MM.1S (cell line): ENCODE data around the gene CCNA2.

Experiments
- DNase-seq: peaks from one replicate; pipeline ENCODE4 v3.0.0-alpha.2; 2015
- H2AFZ ChIP-seq: fragments of 300-600 bp; sonication (generic); 2 replicates; pipeline ENCODE4 v1.6.0; 2016; ENCODE audit warnings: antibody characterized with exemption, low read length
- H3F3A ChIP-seq: fragments of 300-600 bp; sonication (generic); 2 replicates; pipeline ENCODE4 v1.6.1; 2016; ENCODE audit warnings: mild to moderate bottlenecking, antibody characterized with exemption, low read length, moderate library complexity, mixed read lengths; ENCODE audit not compliant: insufficient read depth
- H3K27ac ChIP-seq: fragments of 300-600 bp; sonication (generic); 2 replicates; pipeline ENCODE4 v1.5.1; 2016; ENCODE audit warnings: mild to moderate bottlenecking, low read length
- H3K27me3 ChIP-seq: fragments of 300-600 bp; sonication (generic); replicated peaks from 2 replicates; pipeline ENCODE4 v1.6.0; 2016; ENCODE audit warnings: low read length; ENCODE audit not compliant: insufficient read depth
- H3K36me3 ChIP-seq: fragments of 300-600 bp; sonication (generic); replicated peaks from 2 replicates; pipeline ENCODE4 v1.6.1; 2016; ENCODE audit warnings: mild to moderate bottlenecking, low read length, mixed read lengths; ENCODE audit not compliant: insufficient read depth
- H3K4me1 ChIP-seq: fragments of 300-600 bp; sonication (generic); 2 replicates; pipeline ENCODE4 v1.6.1; 2016; ENCODE audit warnings: low read length, mixed read lengths
- H3K4me2 ChIP-seq: fragments of 300-600 bp; sonication (generic); 2 replicates; pipeline ENCODE4 v1.6.0; 2016; ENCODE audit warnings: low read depth, low read length
- H3K4me3 ChIP-seq: fragments of 300-600 bp; sonication (generic); 2 replicates; pipeline ENCODE4 v1.5.1; 2016; ENCODE audit warnings: low read length, mixed read lengths
- H3K79me2 ChIP-seq: fragments of 300-600 bp; sonication (generic); 2 replicates; pipeline ENCODE4 v1.6.1; 2016; ENCODE audit warnings: mixed run types, low read length, mixed read lengths
- H3K9ac ChIP-seq: fragments of 300-600 bp; sonication (generic); 2 replicates; pipeline ENCODE4 v1.6.1; 2016; ENCODE audit warnings: low read length, mixed read lengths
- H3K9me2 ChIP-seq: fragments of 300-600 bp; sonication (generic); replicated peaks from 2 replicates; pipeline ENCODE4 v1.6.1; 2016; ENCODE audit warnings: mild to moderate bottlenecking, low read length, mixed read lengths; ENCODE audit not compliant: insufficient read depth
- H3K9me3 ChIP-seq: fragments of 300-600 bp; sonication (generic); replicated peaks from 2 replicates; pipeline ENCODE4 v1.6.1; 2016; ENCODE audit warnings: mild to moderate bottlenecking, low read length, mixed read lengths; ENCODE audit not compliant: insufficient read depth
- H4K20me1 ChIP-seq: fragments of 300-600 bp; sonication (generic); 2 replicates; pipeline ENCODE4 v1.6.1; 2016; ENCODE audit warnings: mild to moderate bottlenecking, low read length, moderate library complexity, mixed read lengths; ENCODE audit not compliant: insufficient read depth
- EZH2 ChIP-seq: fragments of 300-600 bp; sonication (generic); optimal IDR thresholded peaks from 2 replicates; pipeline ENCODE3; 2017; ENCODE audit warnings: low read depth, mild to moderate bottlenecking, antibody characterized with exemption, low read length, mixed read lengths
- EZH2phosphoT487 ChIP-seq: fragments of 300-600 bp; sonication (generic); IDR thresholded peaks from 2 replicates; pipeline ENCODE4 v1.6.1; 2018; ENCODE audit warnings: antibody characterized with exemption, low read length
- TF ChIP-seq, protein P1 (sequence below): fragments of 300-600 bp; sonication (generic); IDR thresholded peaks from 2 replicates; pipeline ENCODE4 v1.5.1; 2016; ENCODE audit warnings: antibody characterized with exemption, low read length, mixed read lengths

Gene CCNA2

DNA sequence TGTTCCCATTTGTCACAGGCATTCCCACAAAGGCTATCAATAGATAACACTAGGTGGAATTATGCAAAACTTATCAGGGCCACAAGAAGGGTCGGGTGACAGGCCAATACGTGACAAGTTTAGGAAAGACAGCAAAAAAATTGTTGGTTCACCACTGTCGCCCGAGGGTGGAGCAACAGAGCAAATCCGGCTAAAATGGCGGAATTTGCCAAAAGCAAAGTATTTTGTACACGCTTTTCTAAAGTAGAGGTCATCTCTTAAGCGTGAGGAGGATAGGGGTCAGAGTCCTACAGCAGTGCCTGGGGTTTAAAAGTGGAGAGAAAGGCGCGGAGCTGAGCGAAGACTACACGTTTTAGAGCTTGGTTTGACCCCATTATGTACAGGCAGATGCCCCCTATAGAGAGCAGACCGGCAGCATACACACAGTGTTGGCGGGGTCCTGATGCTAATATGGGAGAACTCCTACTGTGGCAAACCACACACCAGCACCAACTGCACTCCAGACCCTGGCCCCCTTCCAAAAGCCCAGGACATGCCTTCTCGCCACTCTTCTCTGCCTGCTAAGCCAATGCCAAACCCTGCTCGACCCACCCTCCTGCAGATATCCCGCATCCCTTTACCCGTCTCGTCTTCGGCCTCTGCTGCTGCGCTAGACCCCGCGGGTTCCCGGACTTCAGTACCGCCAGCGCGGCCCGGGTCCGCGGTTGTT lies 733 bp downstream of the CCNA2 start:
- Histone ChIP-seq H3F3A (0 out of 2 replicates have a peak, but pooled peaks cover 6% of the 10 kb centered on the region), H3K27ac (peak overlapping the region; percentile 77; the same call in 1 of the 2 replicates), H4K20me1 (no peaks in the 10 kb centered on the region), H3K79me2 (peaks cover 55% of the 10 kb centered on the region), H3K4me3 (peak overlapping the region; percentile 90), H2AFZ (peak overlapping the region; percentile 62), H3K4me1 (peaks cover 9% of the 10 kb centered on the region), H3K4me2 (peak overlapping the region; percentile 93), H3K9me3 (no peaks in the 10 kb centered on the region), H3K9me2 (no peaks in the 10 kb centered on the region), H3K27me3 (no peaks in the 10 kb centered on the region), H3K36me3 (peaks cover 17% of the 10 kb centered on the region; the same call in 1 of the 2 replicates), H3K9ac (peak overlapping the region; percentile 90)
- peak; percentile 67 for DNase-seq
- TF ChIP-seq, protein P1, sequence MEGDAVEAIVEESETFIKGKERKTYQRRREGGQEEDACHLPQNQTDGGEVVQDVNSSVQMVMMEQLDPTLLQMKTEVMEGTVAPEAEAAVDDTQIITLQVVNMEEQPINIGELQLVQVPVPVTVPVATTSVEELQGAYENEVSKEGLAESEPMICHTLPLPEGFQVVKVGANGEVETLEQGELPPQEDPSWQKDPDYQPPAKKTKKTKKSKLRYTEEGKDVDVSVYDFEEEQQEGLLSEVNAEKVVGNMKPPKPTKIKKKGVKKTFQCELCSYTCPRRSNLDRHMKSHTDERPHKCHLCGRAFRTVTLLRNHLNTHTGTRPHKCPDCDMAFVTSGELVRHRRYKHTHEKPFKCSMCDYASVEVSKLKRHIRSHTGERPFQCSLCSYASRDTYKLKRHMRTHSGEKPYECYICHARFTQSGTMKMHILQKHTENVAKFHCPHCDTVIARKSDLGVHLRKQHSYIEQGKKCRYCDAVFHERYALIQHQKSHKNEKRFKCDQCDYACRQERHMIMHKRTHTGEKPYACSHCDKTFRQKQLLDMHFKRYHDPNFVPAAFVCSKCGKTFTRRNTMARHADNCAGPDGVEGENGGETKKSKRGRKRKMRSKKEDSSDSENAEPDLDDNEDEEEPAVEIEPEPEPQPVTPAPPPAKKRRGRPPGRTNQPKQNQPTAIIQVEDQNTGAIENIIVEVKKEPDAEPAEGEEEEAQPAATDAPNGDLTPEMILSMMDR: peak; percentile 36
- no peak for TF ChIP-seq EZH2

DNA sequence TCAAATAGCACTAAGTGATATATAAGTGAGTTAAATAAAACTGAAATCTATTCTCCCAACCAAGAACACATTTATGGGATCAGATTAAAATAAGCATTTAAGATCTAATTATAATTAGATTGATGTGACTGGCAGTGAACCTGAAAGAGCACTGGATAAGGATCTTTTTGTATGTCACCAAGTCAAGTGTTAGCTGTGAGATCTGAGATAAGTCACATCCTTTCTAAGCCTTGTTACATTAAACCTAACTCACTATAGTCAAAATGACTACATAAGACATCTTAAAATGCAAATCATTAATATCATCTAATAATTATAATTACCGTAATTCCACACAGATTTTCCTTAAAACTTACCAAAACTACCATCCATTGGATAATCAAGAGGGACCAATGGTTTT lies 1.6 kb downstream of the CCNA2 start:
- Histone ChIP-seq H3K9ac (peak overlapping the region; percentile 90; the same call in 1 of the 2 replicates), H3K4me1 (peaks cover 9% of the 10 kb centered on the region), H3K36me3 (peaks cover 17% of the 10 kb centered on the region; the same call in 1 of the 2 replicates), H3K9me3 (no peaks in the 10 kb centered on the region), H3F3A (0 out of 2 replicates have a peak, but pooled peaks cover 7% of the 10 kb centered on the region), H3K79me2 (peaks cover 62% of the 10 kb centered on the region), H4K20me1 (no peaks in the 10 kb centered on the region), H3K27ac (no peak overlapping the region), H3K27me3 (no peaks in the 10 kb centered on the region), H3K9me2 (no peaks in the 10 kb centered on the region), H2AFZ (0 out of 2 replicates have a peak overlapping the region, but pooled peaks have one; percentile 62), H3K4me2 (peak overlapping the region; percentile 93), H3K4me3 (peak overlapping the region; percentile 90)
- no peak for DNase-seq
- no peak for TF ChIP-seq EZH2phosphoT487
- TF ChIP-seq, protein P1: no peak
- TF ChIP-seq EZH2: no peak

DNA sequence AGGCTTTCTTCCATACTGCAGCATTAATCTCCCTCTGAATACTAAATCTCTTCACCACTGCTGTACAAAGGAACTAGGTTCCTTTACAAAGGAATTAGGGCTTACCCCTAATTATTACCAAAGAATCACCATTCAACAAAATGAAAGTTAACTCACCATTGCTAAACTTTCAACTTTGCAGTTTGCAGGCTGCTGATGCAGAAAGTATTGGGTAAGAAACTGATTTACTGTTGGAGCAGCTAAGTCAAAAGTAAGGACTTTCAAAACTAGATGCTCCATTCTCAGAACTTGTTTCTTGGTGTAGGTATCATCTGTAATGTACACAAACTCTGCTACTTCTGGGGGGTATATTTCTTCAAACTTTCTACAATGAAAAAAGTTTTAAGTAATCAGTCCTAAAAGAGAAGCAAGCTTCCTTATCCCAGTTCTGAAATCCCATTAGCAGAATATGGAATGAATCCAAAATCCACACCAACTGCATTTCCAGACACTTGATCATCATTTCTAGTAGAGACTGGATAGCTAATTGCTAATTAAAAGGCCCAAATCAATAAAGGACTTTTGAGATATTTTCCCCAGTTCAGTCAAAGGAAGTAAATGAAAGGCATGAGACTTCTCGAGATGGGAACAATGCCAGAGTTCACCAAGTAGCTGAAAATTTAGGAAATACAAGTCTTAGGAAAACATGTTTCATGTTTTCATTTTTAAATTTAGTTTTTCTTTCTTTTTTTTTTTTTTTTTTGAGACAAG lies 4.3 kb downstream of the CCNA2 start:
- no peak overlapping the region for H2AFZ ChIP-seq
- no peak overlapping the region for H3K27ac ChIP-seq
- peaks cover 32% of the 10 kb centered on the region; the same call in 1 of the 2 replicates for H3K36me3 ChIP-seq
- H3K9me2 ChIP-seq: no peaks in the 10 kb centered on the region
- H3K27me3 ChIP-seq: no peaks in the 10 kb centered on the region
- no peak overlapping the region for H3K4me2 ChIP-seq
- no peaks in the 10 kb centered on the region for H3K9me3 ChIP-seq
- no peak overlapping the region for H3K9ac ChIP-seq
- DNase-seq: no peak
- H3K4me3 ChIP-seq: no peak overlapping the region
- TF ChIP-seq EZH2 (no peak), EZH2phosphoT487 (no peak)
- TF ChIP-seq, protein P1: no peak
- H3F3A ChIP-seq: peaks cover 23% of the 10 kb centered on the region
- peaks cover 9% of the 10 kb centered on the region for H3K4me1 ChIP-seq
- H4K20me1 ChIP-seq: peaks cover 3% of the 10 kb centered on the region; the same call in 1 of the 2 replicates
- H3K79me2 ChIP-seq: peaks cover 81% of the 10 kb centered on the region
